Muscle layer of colon (tissue), 2 donors: ENCODE measurements around the gene VCAN.

Experiments used
- H3K27ac ChIP-seq: one replicate; pipeline ENCODE4 v1.7.0; 2013; ENCODE audit warnings: low read depth, mild to moderate bottlenecking, low read length, moderate library complexity
- H3K27me3 ChIP-seq, 2 donors: one replicate each; pipeline ENCODE4 v1.7.0; 2013; ENCODE audit warnings: low read length in 2 of 2, mild to moderate bottlenecking in 2 of 2; ENCODE audit not compliant: insufficient read depth in 2 of 2, control insufficient read depth in 1 of 2
- H3K36me3 ChIP-seq: one replicate; pipeline ENCODE4 v1.7.0; 2013; ENCODE audit warnings: mild to moderate bottlenecking, low read length; ENCODE audit not compliant: insufficient read depth
- H3K4me1 ChIP-seq: one replicate; pipeline ENCODE4 v1.7.0; 2013; ENCODE audit warnings: mild to moderate bottlenecking, low read length; ENCODE audit not compliant: insufficient read depth
- H3K4me3 ChIP-seq, 2 donors: one replicate each; pipeline ENCODE4 v1.7.0; 2013; ENCODE audit warnings: low read length in 2 of 2, low read depth in 1 of 2, mild to moderate bottlenecking in 1 of 2, moderate library complexity in 1 of 2
- H3K9ac ChIP-seq: one replicate; pipeline ENCODE4 v1.7.0; 2013; ENCODE audit warnings: low read length
- H3K9me3 ChIP-seq: one replicate; pipeline ENCODE4 v1.7.0; 2013; ENCODE audit warnings: mild to moderate bottlenecking, low read length
- donor health status: abdominal sarcoma.
- donor health status: Adenocarcinoma of cecum.

Gene VCAN

DNA sequence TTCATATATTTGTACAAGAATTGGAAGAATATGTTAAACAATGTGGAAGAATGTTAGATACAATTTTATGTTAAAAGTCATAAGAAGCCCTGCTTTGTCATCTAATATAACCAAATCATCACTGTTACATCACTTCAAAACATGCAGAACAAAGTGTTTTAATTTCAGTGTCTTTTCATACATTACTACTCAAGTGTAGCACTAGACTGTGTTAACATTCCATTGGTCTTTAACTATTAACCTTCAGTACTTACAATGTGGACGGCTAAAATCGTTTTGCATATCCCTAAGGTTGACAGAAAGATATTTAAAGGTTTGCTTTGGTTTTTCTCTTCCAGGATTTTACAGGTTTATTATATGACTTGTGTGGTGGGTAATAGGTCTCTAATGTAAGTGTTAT, 50.9 kb downstream of the VCAN start:
- Histone ChIP-seq H3K27me3 (no peaks in the 10 kb centered on the region), H3K9ac (no peak overlapping the region), H3K4me1 (no peaks in the 10 kb centered on the region), H3K36me3 (no peaks in the 10 kb centered on the region), H3K4me3 (no peak overlapping the region), H3K9me3 (no peaks in the 10 kb centered on the region), H3K27ac (no peak overlapping the region)

DNA sequence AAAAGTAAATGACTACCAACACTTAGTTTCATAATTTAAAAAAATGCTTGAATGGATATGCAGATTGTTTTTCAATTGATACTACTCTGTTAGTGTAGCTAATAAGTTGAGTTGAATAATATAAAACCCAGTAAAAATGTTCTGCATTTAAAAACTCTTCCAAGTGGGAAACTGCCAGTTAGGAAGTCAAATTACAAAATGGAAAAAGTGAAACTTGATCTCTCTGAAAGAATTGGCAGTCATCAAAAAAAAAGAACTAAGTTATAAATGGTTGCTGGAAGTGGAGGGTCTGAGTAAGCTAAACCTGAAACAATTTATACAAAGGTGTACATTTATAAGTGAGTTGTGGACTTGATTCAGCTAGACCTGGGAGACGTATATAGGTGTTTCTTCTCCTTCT, 52.4 kb downstream of the VCAN start:
- H3K4me3 ChIP-seq = no peak overlapping the region
- no peak overlapping the region for H3K27ac ChIP-seq
- H3K36me3 ChIP-seq = no peaks in the 10 kb centered on the region
- no peak overlapping the region for H3K9ac ChIP-seq
- no peaks in the 10 kb centered on the region for H3K4me1 ChIP-seq
- no peaks in the 10 kb centered on the region for H3K9me3 ChIP-seq
- no peaks in the 10 kb centered on the region for H3K27me3 ChIP-seq

DNA sequence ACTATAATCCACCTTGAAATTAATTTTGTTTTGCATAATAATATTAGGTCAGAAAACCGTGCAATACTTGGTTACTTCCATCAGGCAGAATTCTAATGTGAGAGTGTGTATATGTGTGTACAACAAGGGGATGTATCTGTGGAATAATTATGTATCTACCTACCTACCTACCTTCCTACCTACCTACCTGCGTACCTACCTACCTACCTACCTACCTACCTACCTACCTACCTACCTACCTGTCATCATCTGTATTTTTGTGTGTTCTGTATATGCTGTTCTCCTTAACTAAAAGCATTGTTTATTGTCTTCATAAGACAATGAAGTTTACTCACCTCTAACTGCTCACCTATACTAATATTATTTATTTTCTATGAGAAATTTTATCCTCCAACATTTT, 52.8 kb downstream of the VCAN start:
- Histone ChIP-seq H3K4me3 (no peak overlapping the region), H3K27ac (no peak overlapping the region), H3K36me3 (no peaks in the 10 kb centered on the region), H3K4me1 (no peaks in the 10 kb centered on the region), H3K9ac (no peak overlapping the region), H3K9me3 (no peaks in the 10 kb centered on the region), H3K27me3 (no peaks in the 10 kb centered on the region)

DNA sequence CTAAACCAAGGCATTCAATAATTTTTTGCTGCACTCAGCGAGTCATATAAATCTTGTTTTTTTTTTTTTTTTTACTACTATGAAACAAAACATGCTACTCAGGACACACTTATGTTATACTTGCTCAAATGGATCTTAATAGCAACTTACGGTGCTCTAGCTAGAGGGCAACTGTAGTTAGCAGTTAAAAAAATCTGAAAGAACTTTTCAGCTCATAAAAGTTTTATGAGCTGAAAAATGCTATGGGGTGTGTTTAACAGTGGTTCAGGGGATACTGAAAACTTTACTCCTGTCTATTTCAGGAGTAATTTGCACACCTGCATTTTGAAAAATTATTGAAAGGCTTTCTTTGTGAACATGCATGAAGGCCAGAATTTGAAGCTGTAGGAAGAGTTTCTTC, 53.4 kb downstream of the VCAN start:
- no peak overlapping the region for H3K27ac ChIP-seq
- H3K36me3 ChIP-seq = no peaks in the 10 kb centered on the region
- no peaks in the 10 kb centered on the region for H3K27me3 ChIP-seq
- no peak overlapping the region for H3K4me3 ChIP-seq
- H3K9me3 ChIP-seq = no peaks in the 10 kb centered on the region
- no peaks in the 10 kb centered on the region for H3K4me1 ChIP-seq
- no peak overlapping the region for H3K9ac ChIP-seq

DNA sequence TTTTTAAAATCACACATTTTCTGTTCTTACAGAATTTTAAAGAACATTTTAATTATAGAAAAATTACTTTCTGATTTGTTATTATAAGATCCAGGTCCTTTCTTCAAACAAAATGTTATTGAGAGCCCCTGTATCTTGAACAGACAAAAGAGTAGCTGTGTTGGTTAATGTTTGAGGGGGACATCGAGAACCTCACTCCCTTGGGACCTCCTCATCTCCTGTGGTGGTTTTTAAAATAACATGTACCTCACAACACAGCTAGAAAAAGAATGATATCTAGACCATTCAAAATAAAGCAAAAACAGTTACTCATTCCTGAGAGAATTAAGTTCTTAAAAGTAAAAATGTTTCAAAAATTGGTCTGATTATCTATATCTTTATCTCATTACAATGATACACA, 54.7 kb downstream of the VCAN start:
- Histone ChIP-seq H3K9ac (no peak overlapping the region), H3K27ac (no peak overlapping the region), H3K36me3 (no peaks in the 10 kb centered on the region), H3K4me1 (no peaks in the 10 kb centered on the region), H3K4me3 (no peak overlapping the region), H3K9me3 (no peaks in the 10 kb centered on the region), H3K27me3 (no peaks in the 10 kb centered on the region)

DNA sequence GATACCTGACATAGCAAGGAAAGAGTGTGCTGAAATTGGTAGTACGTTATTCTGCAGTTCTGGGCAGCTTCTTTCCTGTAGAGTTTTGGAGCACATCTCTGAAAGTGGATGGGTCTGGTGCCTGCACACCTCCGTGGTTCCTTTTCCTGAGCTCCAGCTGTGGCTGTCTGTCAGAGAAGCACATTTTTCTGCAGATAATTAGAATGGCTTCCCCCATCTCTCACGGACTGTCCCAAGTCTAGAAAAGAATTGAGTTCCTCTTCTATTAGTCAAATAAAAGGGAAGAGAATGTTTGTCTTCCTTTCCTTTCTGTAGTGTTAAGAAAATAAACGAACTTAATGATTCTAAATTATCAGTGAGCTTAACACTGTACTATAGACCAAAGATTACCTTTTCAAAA, 55.7 kb downstream of the VCAN start:
- H3K9me3 ChIP-seq = no peaks in the 10 kb centered on the region
- no peaks in the 10 kb centered on the region for H3K36me3 ChIP-seq
- no peaks in the 10 kb centered on the region for H3K27me3 ChIP-seq
- H3K4me3 ChIP-seq = no peak overlapping the region
- H3K4me1 ChIP-seq = no peaks in the 10 kb centered on the region
- H3K27ac ChIP-seq = no peak overlapping the region
- no peak overlapping the region for H3K9ac ChIP-seq

DNA sequence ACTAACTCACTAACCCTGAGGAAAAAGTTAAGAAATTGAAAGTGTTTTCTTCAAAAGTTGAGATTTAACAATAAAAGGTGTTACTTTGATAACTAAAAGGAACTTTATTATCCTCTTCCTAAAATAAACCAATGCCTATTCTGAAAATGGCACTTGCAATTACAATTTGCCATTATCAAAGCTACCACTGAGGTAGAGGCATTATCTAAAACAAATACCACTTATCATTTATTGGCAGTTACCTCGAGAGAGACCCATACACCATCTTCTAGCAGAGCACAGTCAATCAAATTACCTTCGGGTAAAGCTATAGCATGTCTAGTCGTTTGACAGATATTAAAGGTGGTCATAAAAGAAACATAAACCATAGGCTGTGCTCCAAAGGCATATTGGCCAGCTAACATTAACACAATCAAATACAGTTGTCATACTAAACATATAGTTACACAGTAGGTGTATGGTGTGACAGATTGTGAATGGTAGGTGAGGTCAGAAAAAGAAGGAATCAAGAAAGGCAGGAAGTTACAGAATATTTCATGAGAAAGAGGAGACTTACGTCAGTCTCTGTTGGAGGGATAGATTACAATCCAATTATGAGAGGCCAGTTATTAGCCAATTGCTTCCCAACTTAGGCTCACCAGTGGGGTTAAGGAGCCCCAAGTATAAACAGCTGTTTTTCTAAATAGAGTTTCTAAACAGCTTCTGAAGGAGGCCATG, 56.3 kb downstream of the VCAN start:
- no peaks in the 10 kb centered on the region for H3K9me3 ChIP-seq
- H3K36me3 ChIP-seq = no peaks in the 10 kb centered on the region
- H3K4me3 ChIP-seq = no peak overlapping the region
- H3K4me1 ChIP-seq = no peaks in the 10 kb centered on the region
- H3K9ac ChIP-seq = no peak overlapping the region
- H3K27me3 ChIP-seq = no peaks in the 10 kb centered on the region
- no peak overlapping the region for H3K27ac ChIP-seq

DNA sequence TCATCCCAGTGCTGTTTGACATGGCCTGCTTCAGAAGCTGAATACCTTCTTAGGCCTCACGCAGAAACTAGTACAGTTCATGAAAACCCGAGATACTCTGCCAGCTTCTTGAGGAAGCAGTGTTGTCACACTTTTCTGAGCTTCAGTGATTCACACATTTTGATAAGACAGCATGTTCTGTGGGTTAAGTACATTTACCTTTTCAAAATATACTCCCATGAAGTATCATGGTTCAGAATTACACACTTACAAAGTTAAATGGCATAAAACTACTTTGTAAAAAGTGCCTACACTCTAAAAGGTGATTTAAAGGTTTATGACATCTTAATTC, 56.9 kb downstream of the VCAN start:
- H3K27me3 ChIP-seq = no peaks in the 10 kb centered on the region
- H3K27ac ChIP-seq = no peak overlapping the region
- no peak overlapping the region for H3K4me3 ChIP-seq

DNA sequence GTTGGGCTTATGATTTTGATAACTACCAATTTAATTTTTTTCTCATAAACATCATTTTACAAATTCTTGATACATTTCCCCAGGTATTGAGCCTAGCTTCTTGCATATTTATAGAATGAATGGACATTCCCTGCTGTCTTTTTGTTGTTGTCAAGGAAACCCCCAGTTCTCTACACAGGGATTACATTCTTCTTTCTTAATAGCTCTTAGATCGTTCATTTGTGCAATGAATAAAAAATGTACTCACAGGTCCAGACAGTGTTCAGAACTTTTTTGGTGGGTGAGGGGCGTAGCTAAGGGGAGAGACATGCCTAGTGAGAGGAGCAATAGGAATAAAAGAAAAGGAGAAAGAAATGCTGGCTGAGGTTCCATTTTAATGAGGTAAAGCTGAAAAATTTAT, 58.6 kb downstream of the VCAN start:
- H3K27ac ChIP-seq = no peak overlapping the region
- H3K36me3 ChIP-seq = no peaks in the 10 kb centered on the region
- H3K27me3 ChIP-seq = no peaks in the 10 kb centered on the region
- no peak overlapping the region for H3K9ac ChIP-seq
- no peaks in the 10 kb centered on the region for H3K9me3 ChIP-seq
- H3K4me3 ChIP-seq = no peak overlapping the region
- H3K4me1 ChIP-seq = no peaks in the 10 kb centered on the region

More for the DNA sequence above, 56.9 kb downstream of the VCAN start:
- H3K36me3 ChIP-seq = no peaks in the 10 kb centered on the region
- H3K4me1 ChIP-seq = no peaks in the 10 kb centered on the region
- H3K9ac ChIP-seq = no peak overlapping the region
- H3K9me3 ChIP-seq = no peaks in the 10 kb centered on the region

DNA sequence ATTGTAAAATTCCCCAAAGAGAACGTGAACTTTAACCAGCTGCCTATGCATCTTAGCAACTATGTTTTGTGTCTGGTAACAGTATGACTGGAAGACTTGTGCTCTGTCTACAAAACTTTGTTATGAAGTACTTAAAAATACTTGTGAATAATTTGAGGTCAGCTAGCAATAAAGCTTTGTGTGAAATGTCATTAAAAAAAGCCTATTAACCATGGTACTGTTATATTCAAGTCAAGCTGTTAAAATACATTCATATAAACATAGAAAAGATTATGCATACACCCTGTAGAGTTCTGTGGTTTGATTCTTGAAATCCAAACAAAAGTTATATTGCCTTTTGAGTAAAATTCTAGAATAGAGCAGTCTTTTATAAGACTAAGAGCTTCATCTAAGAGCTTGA, 60.1 kb downstream of the VCAN start:
- H3K4me3 ChIP-seq = no peak overlapping the region
- no peaks in the 10 kb centered on the region for H3K36me3 ChIP-seq
- H3K27ac ChIP-seq = no peak overlapping the region
- H3K9ac ChIP-seq = no peak overlapping the region
- H3K4me1 ChIP-seq = no peaks in the 10 kb centered on the region
- no peaks in the 10 kb centered on the region for H3K27me3 ChIP-seq
- no peaks in the 10 kb centered on the region for H3K9me3 ChIP-seq

DNA sequence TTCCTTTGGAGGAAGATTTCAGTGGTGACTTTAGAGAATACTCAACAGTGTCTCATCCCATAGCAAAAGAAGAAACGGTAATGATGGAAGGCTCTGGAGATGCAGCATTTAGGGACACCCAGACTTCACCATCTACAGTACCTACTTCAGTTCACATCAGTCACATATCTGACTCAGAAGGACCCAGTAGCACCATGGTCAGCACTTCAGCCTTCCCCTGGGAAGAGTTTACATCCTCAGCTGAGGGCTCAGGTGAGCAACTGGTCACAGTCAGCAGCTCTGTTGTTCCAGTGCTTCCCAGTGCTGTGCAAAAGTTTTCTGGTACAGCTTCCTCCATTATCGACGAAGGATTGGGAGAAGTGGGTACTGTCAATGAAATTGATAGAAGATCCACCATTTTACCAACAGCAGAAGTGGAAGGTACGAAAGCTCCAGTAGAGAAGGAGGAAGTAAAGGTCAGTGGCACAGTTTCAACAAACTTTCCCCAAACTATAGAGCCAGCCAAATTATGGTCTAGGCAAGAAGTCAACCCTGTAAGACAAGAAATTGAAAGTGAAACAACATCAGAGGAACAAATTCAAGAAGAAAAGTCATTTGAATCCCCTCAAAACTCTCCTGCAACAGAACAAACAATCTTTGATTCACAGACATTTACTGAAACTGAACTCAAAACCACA, 67.4 kb downstream of the VCAN start:
- H3K27ac ChIP-seq = no peak overlapping the region
- H3K9me3 ChIP-seq = no peaks in the 10 kb centered on the region
- H3K4me1 ChIP-seq = no peaks in the 10 kb centered on the region
- H3K9ac ChIP-seq = no peak overlapping the region
- no peak overlapping the region for H3K4me3 ChIP-seq
- no peaks in the 10 kb centered on the region for H3K36me3 ChIP-seq
- no peaks in the 10 kb centered on the region for H3K27me3 ChIP-seq

DNA sequence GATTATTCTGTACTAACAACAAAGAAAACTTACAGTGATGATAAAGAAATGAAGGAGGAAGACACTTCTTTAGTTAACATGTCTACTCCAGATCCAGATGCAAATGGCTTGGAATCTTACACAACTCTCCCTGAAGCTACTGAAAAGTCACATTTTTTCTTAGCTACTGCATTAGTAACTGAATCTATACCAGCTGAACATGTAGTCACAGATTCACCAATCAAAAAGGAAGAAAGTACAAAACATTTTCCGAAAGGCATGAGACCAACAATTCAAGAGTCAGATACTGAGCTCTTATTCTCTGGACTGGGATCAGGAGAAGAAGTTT, 67.9 kb downstream of the VCAN start:
- Histone ChIP-seq H3K27ac (no peak overlapping the region), H3K9me3 (no peaks in the 10 kb centered on the region), H3K4me1 (no peaks in the 10 kb centered on the region), H3K36me3 (no peaks in the 10 kb centered on the region), H3K27me3 (no peaks in the 10 kb centered on the region), H3K9ac (no peak overlapping the region), H3K4me3 (no peak overlapping the region)
